ENCODE results near the gene FAM240A. TPM values are rescaled to one million over a fixed set of nuclear protein-coding genes. Genes with fewer than 3 reads are reported as not detected.

The FAM240A gene
- total RNA-seq, 1 experiment from 2014 or later = not detected

- no peak for DNase-seq
- Mint-ChIP-seq H3K9me3 (ENCODE audit: low read depth, unreplicated experiment) (no peaks in the 10 kb centered on the region), H3K27me3 (ENCODE audit: unreplicated experiment) (peaks cover 77% of the 10 kb centered on the region), H3K4me3 (ENCODE audit: low read depth, unreplicated experiment) (no peak overlapping the region), H3K27ac (ENCODE audit: unreplicated experiment) (no peak overlapping the region), H3K36me3 (ENCODE audit: insufficient read depth, unreplicated experiment) (no peaks in the 10 kb centered on the region), H3K4me1 (ENCODE audit: low read depth, unreplicated experiment) (peaks cover 12% of the 10 kb centered on the region)
- no TSS peak for BruUV-seq (replicated peaks)
- intact Hi-C loops (cut with micrococcal nuclease; ENCODE audit: unreplicated experiment) = no loop called here
- TF ChIP-seq CTCF (IDR thresholded peaks at IDR 0.05; ENCODE audit: unreplicated experiment) = no peak
- CTCF ChIA-PET = no interaction called here
These were observed 3.7 kb downstream of the FAM240A start for GRCh38 chr3:46615976-46616375.

- Mint-ChIP-seq H3K4me1 (ENCODE audit: low read depth, unreplicated experiment) (peaks cover 12% of the 10 kb centered on the region), H3K9me3 (ENCODE audit: low read depth, unreplicated experiment) (no peaks in the 10 kb centered on the region), H3K4me3 (ENCODE audit: low read depth, unreplicated experiment) (no peak overlapping the region), H3K27ac (ENCODE audit: unreplicated experiment) (no peak overlapping the region), H3K27me3 (ENCODE audit: unreplicated experiment) (peaks cover 85% of the 10 kb centered on the region), H3K36me3 (ENCODE audit: insufficient read depth, unreplicated experiment) (no peaks in the 10 kb centered on the region)
- DNase-seq = no peak
- intact Hi-C loops (cut with micrococcal nuclease; ENCODE audit: unreplicated experiment) = no loop called here
- BruUV-seq (replicated peaks) = no TSS peak
- TF ChIP-seq CTCF (IDR thresholded peaks at IDR 0.05; ENCODE audit: unreplicated experiment) = no peak
- CTCF ChIA-PET = no interaction called here
These were observed 5.6 kb downstream of the FAM240A start for GRCh38 chr3:46617941-46618340.

GRCh38 chr3:46619845-46620778, 7.8 kb downstream of the FAM240A start:
- BruUV-seq (replicated peaks) = no TSS peak
- Mint-ChIP-seq H3K4me1 (ENCODE audit: low read depth, unreplicated experiment) (peaks cover 12% of the 10 kb centered on the region), H3K27me3 (ENCODE audit: unreplicated experiment) (peaks cover 90% of the 10 kb centered on the region), H3K9me3 (ENCODE audit: low read depth, unreplicated experiment) (no peaks in the 10 kb centered on the region), H3K36me3 (ENCODE audit: insufficient read depth, unreplicated experiment) (no peaks in the 10 kb centered on the region), H3K4me3 (ENCODE audit: low read depth, unreplicated experiment) (no peak overlapping the region), H3K27ac (ENCODE audit: unreplicated experiment) (no peak overlapping the region)
- intact Hi-C loops (cut with micrococcal nuclease; ENCODE audit: unreplicated experiment) = no loop called here
- CTCF ChIA-PET = interaction anchor here (0.7 kb wide), 1 partner anchor 672 kb away, joined by 6 read pairs; no protein-coding TSS in a partner anchor
- no peak for TF ChIP-seq CTCF (IDR thresholded peaks at IDR 0.05; ENCODE audit: unreplicated experiment)
- DNase-seq = peak; percentile 6

GRCh38 chr3:46624533-46624932, 12.2 kb downstream of the FAM240A start:
- CTCF ChIA-PET = interaction anchor here (0.7 to 1.2 kb wide), 2 partner anchors 49 to 66 kb away, joined by 3 to 4 read pairs; no protein-coding TSS in a partner anchor
- no TSS peak for BruUV-seq (replicated peaks)
- Mint-ChIP-seq H3K27ac (ENCODE audit: unreplicated experiment) (no peak overlapping the region), H3K4me3 (ENCODE audit: low read depth, unreplicated experiment) (no peak overlapping the region), H3K9me3 (ENCODE audit: low read depth, unreplicated experiment) (no peaks in the 10 kb centered on the region), H3K36me3 (ENCODE audit: insufficient read depth, unreplicated experiment) (no peaks in the 10 kb centered on the region), H3K4me1 (ENCODE audit: low read depth, unreplicated experiment) (peaks cover 12% of the 10 kb centered on the region), H3K27me3 (ENCODE audit: unreplicated experiment) (peaks cover 71% of the 10 kb centered on the region)
- TF ChIP-seq CTCF (IDR thresholded peaks at IDR 0.05; ENCODE audit: unreplicated experiment) = no peak
- no peak for DNase-seq
- intact Hi-C loops (cut with micrococcal nuclease; ENCODE audit: unreplicated experiment) = no loop called here

All from Calu3 (cell line).